NK-92 (cell line): ENCODE results near the gene MYL12A.

Source experiments
- DNase-seq: peaks from one replicate; lab custom pipeline; 2025; ENCODE audit not compliant: unreplicated experiment; lab: John Stamatoyannopoulos, UW

MYL12A gene

DNA sequence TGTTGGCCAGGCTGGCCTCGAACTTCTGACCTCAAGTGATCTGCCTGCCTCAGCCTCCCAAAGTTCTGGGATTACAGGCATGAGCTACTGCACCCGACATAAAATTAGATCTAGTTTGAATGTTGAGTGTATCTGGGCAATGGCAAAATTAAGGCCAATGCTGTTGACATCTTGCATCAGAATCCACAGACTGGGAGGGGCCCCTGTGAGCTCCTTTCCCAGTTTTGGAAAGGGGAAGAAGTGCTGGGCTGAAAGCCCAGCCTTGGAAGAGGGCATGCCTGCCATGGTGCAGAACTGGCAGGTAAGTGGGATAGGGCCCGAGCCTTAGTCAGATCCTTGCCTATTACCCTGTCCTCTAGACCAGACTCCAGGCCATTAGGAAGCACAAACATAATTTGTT, 23.4 kb upstream of the MYL12A start:
- DNase-seq = no peak

DNA sequence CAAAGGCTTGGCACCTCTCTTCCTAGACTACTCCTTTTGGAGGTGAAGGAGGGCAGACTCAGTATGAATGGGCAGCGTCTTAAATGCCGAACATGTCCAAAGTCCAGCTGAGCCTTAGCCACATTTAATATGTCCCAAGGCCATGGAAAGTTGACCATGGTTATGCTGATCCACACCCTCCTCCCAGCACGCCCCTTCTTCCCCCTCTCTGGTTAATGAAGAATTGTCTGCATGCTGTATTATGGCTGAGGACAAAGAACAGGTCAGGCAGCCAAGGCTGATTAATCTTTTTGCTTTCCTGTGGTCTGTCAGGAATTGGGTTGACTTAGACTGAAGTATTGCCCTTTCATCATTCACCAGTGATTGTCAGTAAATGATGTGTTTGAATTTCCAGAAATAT, 22.0 kb upstream of the MYL12A start:
- no peak for DNase-seq

DNA sequence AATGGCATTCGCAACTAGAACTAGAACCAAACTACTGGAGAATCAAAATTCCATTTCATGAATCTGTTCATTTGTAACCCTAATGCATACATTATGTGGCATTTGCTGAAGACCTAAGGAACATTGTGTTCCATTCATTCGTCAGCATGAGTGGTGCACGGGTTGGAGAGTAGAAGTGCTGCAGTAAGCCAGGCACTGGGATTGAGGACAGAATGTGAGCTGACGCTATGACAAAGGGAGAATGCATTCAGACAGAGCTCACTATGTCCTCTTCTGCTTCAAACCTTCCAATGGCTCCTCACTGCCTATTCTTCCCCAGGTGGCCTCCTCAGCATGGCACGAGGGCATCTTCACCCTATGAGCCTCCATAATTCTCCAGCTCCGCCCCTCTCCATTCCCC, 21.6 kb upstream of the MYL12A start:
- no peak for DNase-seq

- DNase-seq = no peak
Measured at GRCh38 chr18:3230401-3231334, 16.9 kb upstream of the MYL12A start.

DNA sequence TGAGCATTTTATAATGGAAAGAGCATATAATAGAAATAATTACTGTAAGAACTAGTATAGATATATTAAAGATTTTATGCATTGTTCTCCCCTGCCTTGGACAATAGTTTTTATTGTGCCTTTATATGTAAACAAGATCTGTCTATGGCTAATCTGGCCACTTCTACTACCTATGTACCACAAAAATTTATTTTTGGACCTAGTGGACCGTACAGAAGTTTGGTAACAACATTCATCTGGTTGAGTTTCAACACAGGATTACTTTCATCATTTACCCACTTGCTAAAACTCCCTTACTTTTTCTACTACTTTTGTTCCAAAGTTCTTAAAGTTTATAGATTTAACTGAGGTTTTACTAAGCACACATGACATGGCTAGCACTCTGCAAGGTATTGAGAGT, 14.6 kb upstream of the MYL12A start:
- DNase-seq = no peak

DNA sequence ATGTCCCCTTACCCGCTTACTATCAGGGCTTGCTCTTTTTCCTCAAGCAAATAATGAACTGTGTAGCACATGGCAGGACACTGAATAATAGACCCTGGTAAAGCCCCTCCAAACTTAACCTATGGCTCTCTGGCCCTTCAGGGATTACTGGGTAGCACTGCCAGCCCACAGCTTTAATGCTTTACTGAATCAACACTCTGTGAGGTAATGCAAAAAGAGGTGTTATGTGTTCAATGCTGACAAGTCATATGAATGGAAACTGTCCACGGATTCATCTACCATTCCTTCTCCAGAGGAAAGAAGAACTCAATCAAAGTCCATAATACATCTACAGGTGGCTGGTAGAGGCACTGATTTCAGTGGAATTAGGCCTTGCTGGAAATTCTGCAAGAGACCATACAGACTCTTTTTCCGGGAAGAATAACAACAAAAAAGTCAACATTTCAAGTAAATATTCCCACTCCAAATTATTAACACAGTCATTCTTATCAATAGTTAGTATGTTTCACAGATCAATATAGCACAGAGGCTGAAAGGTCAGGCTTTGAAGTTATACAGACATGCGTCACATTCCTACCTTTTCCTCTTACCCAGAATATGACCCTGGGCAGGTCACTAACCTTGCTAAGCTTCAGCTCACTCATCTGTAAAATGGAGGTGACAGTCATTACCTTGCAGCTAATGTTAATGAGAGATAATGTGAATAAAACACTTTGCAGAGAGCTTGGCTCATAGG, 14.0 kb upstream of the MYL12A start:
- no peak for DNase-seq

GRCh38 chr18:3234457-3234856, 13.1 kb upstream of the MYL12A start:
- no peak for DNase-seq

GRCh38 chr18:3235846-3236245, 11.8 kb upstream of the MYL12A start:
- DNase-seq = no peak

DNA sequence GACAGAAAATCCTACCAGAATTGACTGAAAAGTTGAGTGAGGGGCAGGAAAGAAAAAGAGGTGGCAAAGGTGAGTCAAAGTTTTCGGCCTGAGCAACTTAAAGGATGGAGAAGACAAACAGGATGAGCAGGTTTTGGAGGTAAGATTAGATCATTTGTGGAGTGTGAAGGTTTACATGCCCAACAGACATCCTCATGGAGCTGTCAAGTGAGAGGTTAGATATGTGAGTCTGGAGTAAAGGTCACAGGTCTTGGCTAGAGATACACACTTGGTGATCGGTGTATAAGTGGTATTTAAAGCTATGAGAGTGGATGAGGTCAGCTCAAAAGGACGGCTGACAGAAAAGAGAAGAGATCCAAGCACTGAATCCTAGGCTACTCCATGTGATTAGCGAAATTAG, 11.1 kb upstream of the MYL12A start:
- no peak for DNase-seq

DNA sequence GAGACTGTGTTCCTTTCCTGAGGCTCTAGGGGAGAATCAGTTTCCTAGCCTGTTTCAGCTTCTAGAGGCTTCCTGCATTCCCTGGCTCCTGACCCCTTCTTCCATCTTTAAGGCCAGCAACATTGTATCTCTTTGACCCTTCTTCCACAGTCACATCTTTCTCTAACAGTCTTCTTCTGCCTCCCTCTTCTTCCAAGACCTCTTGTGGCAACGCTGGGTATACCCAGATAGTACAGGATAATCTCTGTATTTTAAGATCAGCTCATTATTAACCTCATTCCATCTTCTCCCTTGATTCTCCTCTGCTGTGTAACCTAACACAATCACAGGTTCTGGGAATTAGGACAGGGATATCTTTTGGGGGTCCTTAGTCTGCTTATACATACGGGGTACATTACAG, 8.9 kb upstream of the MYL12A start:
- DNase-seq = no peak

- no peak for DNase-seq
Measured at GRCh38 chr18:3245185-3245564, 2.4 kb upstream of the MYL12A start.

DNA sequence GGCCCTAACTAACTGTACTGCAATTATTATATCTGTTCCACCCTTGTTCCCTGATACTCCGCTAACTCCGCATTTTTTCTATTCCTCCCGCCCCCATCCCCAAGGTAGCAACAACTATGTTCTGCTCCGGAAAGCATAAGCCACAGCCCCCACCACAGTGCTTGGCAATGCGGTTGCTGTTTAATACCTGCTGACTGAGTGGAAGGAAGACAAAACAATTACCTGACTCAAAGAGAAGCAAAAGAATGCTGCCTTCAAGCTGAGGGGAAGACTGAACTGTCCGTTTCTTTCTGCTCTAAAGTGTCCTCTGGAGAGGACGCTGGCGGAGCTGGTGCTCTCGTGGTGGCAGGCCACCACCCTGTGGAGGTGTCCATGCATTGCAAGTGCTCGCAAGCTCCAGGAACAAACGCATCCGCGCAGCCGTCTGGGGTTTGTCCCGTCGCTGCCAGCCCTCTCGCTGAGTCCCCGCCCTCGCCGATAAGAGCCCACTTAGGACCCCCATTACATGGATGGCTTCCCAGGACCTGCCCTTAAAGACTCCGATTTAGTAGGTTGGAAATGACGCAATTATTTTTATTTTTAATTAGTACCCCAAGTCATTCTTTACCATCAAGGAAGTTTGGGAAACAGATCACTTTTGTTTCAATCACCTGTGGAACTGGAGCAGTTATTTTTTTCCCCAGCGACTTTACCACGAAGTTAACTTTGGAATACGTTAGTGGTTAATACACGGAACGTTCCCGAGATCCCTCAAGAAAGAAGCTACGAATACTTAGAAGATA, 1.6 kb upstream of the MYL12A start:
- DNase-seq = no peak

GRCh38 chr18:3246635-3247239, 864 bp upstream of the MYL12A start:
- no peak for DNase-seq

GRCh38 chr18:3248062-3248657, 559 bp downstream of the MYL12A start:
- DNase-seq = no peak

- no peak for DNase-seq
Measured at GRCh38 chr18:3248658-3249359, 1.2 kb downstream of the MYL12A start.

DNA sequence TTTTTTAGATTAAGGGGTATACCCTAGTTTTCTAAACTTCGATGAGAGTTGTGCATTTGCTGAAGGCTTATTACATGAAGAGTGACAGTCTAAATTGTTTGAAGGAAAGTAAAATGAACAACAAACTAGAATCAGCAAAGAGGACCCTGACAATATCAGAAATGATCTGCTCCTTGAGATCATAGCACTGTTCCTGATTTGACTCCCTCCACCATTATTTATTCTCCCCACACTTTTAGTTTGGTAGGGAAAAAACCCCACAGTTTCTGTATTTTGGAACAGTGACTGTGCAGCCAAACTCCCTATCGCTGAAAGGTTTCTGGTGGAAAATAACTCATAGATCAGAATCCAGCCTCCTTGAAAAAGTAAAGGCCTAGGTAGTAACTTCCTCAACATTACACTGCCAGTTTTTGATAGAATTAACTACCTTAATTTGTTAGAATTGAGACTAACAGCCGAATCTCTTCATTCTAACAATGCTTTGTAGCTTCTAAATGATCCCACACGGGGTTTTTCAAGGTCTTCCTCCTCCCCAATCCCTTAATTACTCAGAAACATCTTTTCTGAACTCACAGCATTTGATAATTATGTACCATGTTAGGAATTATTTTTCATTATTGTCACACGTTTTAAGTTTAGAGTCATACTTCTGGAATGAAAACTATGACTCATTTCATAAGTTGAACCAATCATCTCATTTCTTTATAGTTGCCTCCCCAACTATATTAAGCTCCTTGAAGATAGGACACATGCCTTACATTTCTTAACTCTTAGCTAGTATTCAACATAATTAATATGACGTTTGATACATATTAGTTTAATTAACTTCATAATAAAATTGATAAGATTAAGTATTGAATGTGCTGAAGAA, 2.9 kb downstream of the MYL12A start:
- no peak for DNase-seq

- DNase-seq = no peak
Measured at GRCh38 chr18:3251249-3251962, 3.8 kb downstream of the MYL12A start.

GRCh38 chr18:3251963-3252277, 4.3 kb downstream of the MYL12A start:
- DNase-seq = no peak

GRCh38 chr18:3252843-3253242, 5.2 kb downstream of the MYL12A start:
- DNase-seq = no peak
